ENCODE data around the gene ZBTB8B. TPM values are rescaled to one million over a fixed set of nuclear protein-coding genes. Genes with fewer than 3 reads are reported as not detected.
"Not testable (repeated sequence)": the region's sequence is repeated elsewhere in the genome, so short reads cannot be mapped to it uniquely, and the experiment has no call there.

The ZBTB8B gene
- total RNA-seq, 1 experiment from 2014 or later = 0.22 TPM

- POLR2A ChIA-PET (ENCODE audit: unreplicated experiment) = no interaction called here
- CTCF ChIA-PET = no interaction called here
- no TSS peak for BruUV-seq (replicated peaks)
- no peaks in the 10 kb centered on the region for H3K27me3 ChIP-seq (ENCODE audit: low read length)
- H3K9me2 ChIP-seq (replicated peaks; ENCODE audit: low read length) = no peaks in the 10 kb centered on the region
- no peaks in the 10 kb centered on the region for H3K9me3 ChIP-seq (ENCODE audit: low read length)
- no peaks in the 10 kb centered on the region for H4K20me1 ChIP-seq (ENCODE audit: low read length)
- no peaks in the 10 kb centered on the region for H3K79me2 ChIP-seq (ENCODE audit: low read length)
- H3F3A ChIP-seq (ENCODE audit: low read length, unreplicated experiment) = no peaks in the 10 kb centered on the region
- ATAC-seq = peak; percentile 36; the same call in 1 of the 2 replicates
- H3K36me3 ChIP-seq (ENCODE audit: low read depth, low read length) = no peaks in the 10 kb centered on the region
- no peak overlapping the region for H3K27ac ChIP-seq (ENCODE audit: low read length)
- H3K4me1 ChIP-seq (ENCODE audit: insufficient read depth, low read length) = peaks cover 8% of the 10 kb centered on the region; the same call in 1 of the 2 replicates
- H3K4me3 ChIP-seq (ENCODE audit: low read length) = no peak overlapping the region
- TF ChIP-seq EZH2phosphoT487 (IDR thresholded peaks at IDR 0.05; ENCODE audit: borderline replicate concordance, low read length) = no peak
- TF ChIP-seq CTCF (conservative IDR thresholded peaks at IDR 0.05; ENCODE audit: low read depth, low read length) = no peak
- no peak for TF ChIP-seq EZH2 (IDR thresholded peaks at IDR 0.05; ENCODE audit: low read length, unreplicated experiment)
- intact Hi-C loops (cut with micrococcal nuclease) = loop anchor here (1.0 to 5.0 kb wide), 2 partner anchors 54 to 75 kb away; no protein-coding TSS in a partner anchor
- no peak overlapping the region for H3K9ac ChIP-seq (ENCODE audit: low read length)
- peak overlapping the region; percentile 60 for H3K4me2 ChIP-seq (ENCODE audit: low read length)
- DNase-seq = peak; percentile 6
- H2AFZ ChIP-seq (ENCODE audit: low read length) = peak overlapping the region; percentile 58; the same call in 1 of the 2 replicates
These were observed 17.2 kb upstream of the ZBTB8B start for GRCh38 chr1:32447469-32448185.

- H3K4me1 ChIP-seq (ENCODE audit: insufficient read depth, low read length); H3K9me3 ChIP-seq (ENCODE audit: low read length); CTCF ChIA-PET; H4K20me1 ChIP-seq (ENCODE audit: low read length); H3K9me2 ChIP-seq (replicated peaks; ENCODE audit: low read length); H3K36me3 ChIP-seq (ENCODE audit: low read depth, low read length); H3K27ac ChIP-seq (ENCODE audit: low read length); H3K4me3 ChIP-seq (ENCODE audit: low read length); H3K27me3 ChIP-seq (ENCODE audit: low read length); H3K79me2 ChIP-seq (ENCODE audit: low read length); BruUV-seq (replicated peaks); H3K9ac ChIP-seq (ENCODE audit: low read length); H3F3A ChIP-seq (ENCODE audit: low read length, unreplicated experiment); POLR2A ChIA-PET (ENCODE audit: unreplicated experiment): not testable (repeated sequence)
- peak; percentile 91 for ATAC-seq
- Histone ChIP-seq H2AFZ (ENCODE audit: low read length) (peak overlapping the region; percentile 58), H3K4me2 (ENCODE audit: low read length) (peak overlapping the region; percentile 60)
- peak; percentile 65 for TF ChIP-seq CTCF (conservative IDR thresholded peaks at IDR 0.05; ENCODE audit: low read depth, low read length)
- peak; percentile 88 for DNase-seq
- intact Hi-C loops (cut with micrococcal nuclease) = loop anchor here (1.0 to 5.0 kb wide), 2 partner anchors 53 to 74 kb away; no protein-coding TSS in a partner anchor
These were observed 16.6 kb upstream of the ZBTB8B start for GRCh38 chr1:32448186-32448772.
